GM10266 (cell line): ENCODE results near the gene NXPH1.

Experiments
- DNase-seq: peaks from one replicate; pipeline ENCODE4 v3.0.0; 2012; ENCODE audit errors: extremely low spot score
- CTCF ChIP-seq: IDR thresholded peaks from 2 replicates; pipeline ENCODE4 v1.5.1; 2012; ENCODE audit warnings: mild to moderate bottlenecking, low read depth; ENCODE audit not compliant: control insufficient read depth, insufficient read depth; ENCODE audit errors: missing control alignments

NXPH1 gene

GRCh38 chr7:8629504-8629903 lies 196.1 kb downstream of the NXPH1 start:
- DNase-seq, result no peak
- TF ChIP-seq CTCF, result no peak

- no peak for DNase-seq
- no peak for TF ChIP-seq CTCF
Observed at GRCh38 chr7:8637322-8637721, 203.9 kb downstream of the NXPH1 start.

- no peak for TF ChIP-seq CTCF
- DNase-seq, result no peak
Observed at GRCh38 chr7:8638076-8638475, 204.7 kb downstream of the NXPH1 start.

- TF ChIP-seq CTCF, result no peak
- DNase-seq, result no peak
Observed at GRCh38 chr7:8639668-8640067, 206.3 kb downstream of the NXPH1 start.

GRCh38 chr7:8640671-8641070 lies 207.3 kb downstream of the NXPH1 start:
- TF ChIP-seq CTCF, result no peak
- DNase-seq, result no peak

- TF ChIP-seq CTCF, result no peak
- no peak for DNase-seq
Observed at GRCh38 chr7:8668627-8669500, 235.5 kb downstream of the NXPH1 start.

- no peak for TF ChIP-seq CTCF
- DNase-seq, result no peak
Observed at GRCh38 chr7:8669501-8669851, 236.1 kb downstream of the NXPH1 start.
